Measurements from ENCODE around the gene CHTF18. TPM values are rescaled to one million over a fixed set of nuclear protein-coding genes. Genes with fewer than 3 reads are reported as not detected.
A peak's percentile ranks its signal among the peaks of the same experiment; 100 is the strongest.

Gene CHTF18
- polyA plus RNA-seq, 3 donors from 2014 or later = 6.3 to 9.2 TPM; not detected in 1

DNA sequence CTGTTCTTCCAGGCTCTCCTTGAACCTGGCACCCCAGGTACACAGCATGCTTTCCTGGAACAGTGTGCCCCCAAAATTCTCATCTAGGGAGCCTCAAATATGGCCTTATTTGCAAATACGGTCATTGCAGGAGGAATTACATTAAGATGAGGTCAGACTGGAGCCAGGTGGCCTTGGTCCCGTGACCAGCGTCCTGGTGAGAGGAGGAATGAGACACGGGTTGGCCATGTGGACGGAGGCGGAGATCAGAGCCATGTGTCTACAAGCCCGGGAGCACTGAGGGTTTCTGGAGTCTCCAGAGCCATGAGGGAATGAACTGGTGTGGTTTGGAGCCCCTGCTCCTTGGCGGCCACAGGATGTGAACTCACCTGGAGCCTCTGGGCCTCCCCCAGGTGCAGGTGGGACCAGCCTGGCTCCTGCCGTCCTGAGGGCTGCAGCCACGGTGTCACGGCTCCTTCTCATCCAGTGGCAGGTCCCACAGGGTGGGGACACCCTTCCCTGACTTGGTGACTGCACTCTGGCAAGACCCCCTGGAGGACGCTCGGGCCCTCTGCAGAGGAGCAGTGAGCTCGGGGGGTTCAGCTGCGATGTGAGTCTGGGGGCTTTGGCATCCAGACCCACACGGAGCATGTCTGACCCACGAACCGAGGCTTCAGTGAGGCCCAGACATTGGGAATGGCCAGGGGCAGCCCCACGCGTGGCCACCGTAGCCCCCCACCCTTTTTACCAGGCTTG is 33.9 kb downstream of the CHTF18 start:
- DNase-seq = no peak
- Mint-ChIP-seq H3K4me1 (peaks cover 1 to 7% of the 10 kb centered on the region in 2 donors), H3K36me3 (no peaks in the 10 kb centered on the region), H3K27ac (no peak overlapping the region), H3K4me3 (no peak overlapping the region), H3K27me3 (ENCODE audit: low read depth in 3 of 3) (peaks cover 4% of the 10 kb centered on the region in 3 donors), H3K9me3 (no peaks in the 10 kb centered on the region)

DNA sequence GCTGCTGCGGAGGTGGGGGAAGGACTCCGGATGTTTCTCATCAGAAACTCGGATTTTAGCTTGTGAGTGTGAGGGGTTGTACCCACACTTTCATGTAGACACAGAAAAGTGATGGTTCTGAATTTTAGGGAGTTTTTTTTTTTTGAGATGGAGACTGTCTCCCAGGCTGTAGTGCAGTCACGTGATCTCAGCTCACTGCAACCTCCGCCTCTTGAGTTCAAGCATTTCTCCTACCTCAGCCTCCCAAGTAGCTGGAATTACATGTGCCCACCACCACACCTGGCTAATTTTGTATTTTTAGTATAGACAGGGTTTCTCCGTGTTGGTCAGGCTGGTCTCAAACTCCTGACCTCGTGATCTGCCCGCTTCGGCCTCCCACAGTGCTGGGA is 34.5 kb downstream of the CHTF18 start:
- Mint-ChIP-seq H3K27me3 (ENCODE audit: low read depth in 3 of 3) (peaks cover 4% of the 10 kb centered on the region in 3 donors), H3K36me3 (no peaks in the 10 kb centered on the region), H3K27ac (no peak overlapping the region), H3K9me3 (no peaks in the 10 kb centered on the region), H3K4me3 (no peak overlapping the region), H3K4me1 (peaks cover 1 to 7% of the 10 kb centered on the region in 2 donors)
- DNase-seq = no peak

DNA sequence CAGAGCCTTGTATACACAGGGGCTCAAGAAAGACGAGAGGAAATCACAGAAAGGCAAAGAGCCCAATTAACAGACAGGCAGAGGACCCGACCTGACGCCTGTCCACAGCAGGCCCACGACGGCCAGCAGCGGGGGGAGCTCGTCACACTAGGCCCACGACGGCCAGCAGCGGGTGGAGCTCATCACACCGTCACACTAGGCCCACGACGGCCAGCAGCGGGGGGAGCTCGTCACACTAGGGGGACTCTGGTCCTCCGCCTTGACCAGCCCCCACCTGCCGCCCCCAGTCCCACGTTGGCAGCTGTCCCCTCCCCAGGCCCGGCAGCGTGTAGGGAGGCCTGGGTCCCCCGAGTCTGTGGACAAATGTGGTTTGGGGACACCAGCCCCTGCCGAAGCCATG is 35.8 kb downstream of the CHTF18 start:
- H3K4me1 Mint-ChIP-seq = peaks cover under 1 to 7% of the 10 kb centered on the region in 2 donors
- H3K4me3 Mint-ChIP-seq = no peak overlapping the region
- H3K36me3 Mint-ChIP-seq = no peaks in the 10 kb centered on the region
- peaks cover 2 to 7% (median 4%) of the 10 kb centered on the region in 3 donors for H3K27me3 Mint-ChIP-seq (ENCODE audit: low read depth in 3 of 3)
- H3K27ac Mint-ChIP-seq = no peak overlapping the region
- no peaks in the 10 kb centered on the region for H3K9me3 Mint-ChIP-seq
- no peak for DNase-seq

DNA sequence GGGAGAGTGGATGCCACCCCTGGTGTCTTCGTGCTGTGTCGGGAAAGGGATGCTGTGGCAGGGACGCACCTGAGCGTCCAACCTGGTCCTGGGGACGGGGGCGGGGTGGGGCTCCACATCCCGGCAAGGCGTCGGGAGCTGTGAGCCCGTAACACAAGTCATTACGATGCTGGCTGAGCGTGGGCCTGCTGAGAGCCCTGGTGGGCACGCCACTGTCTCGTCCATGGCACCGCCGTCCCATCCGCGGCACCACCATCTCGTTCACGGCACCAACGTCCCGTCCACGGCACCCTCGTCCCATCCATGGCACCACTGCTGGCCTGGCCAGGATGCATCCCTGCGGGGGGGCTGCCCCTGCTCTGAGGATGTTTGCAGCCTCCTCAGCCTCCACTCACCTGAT is 36.2 kb downstream of the CHTF18 start:
- Mint-ChIP-seq H3K9me3 (no peaks in the 10 kb centered on the region), H3K36me3 (no peaks in the 10 kb centered on the region), H3K27me3 (ENCODE audit: low read depth in 3 of 3) (peaks cover 2 to 5% (median 4%) of the 10 kb centered on the region in 3 donors), H3K4me1 (peaks cover 0 to 4% of the 10 kb centered on the region in 2 donors), H3K27ac (no peak overlapping the region), H3K4me3 (no peak overlapping the region)
- no peak for DNase-seq

DNA sequence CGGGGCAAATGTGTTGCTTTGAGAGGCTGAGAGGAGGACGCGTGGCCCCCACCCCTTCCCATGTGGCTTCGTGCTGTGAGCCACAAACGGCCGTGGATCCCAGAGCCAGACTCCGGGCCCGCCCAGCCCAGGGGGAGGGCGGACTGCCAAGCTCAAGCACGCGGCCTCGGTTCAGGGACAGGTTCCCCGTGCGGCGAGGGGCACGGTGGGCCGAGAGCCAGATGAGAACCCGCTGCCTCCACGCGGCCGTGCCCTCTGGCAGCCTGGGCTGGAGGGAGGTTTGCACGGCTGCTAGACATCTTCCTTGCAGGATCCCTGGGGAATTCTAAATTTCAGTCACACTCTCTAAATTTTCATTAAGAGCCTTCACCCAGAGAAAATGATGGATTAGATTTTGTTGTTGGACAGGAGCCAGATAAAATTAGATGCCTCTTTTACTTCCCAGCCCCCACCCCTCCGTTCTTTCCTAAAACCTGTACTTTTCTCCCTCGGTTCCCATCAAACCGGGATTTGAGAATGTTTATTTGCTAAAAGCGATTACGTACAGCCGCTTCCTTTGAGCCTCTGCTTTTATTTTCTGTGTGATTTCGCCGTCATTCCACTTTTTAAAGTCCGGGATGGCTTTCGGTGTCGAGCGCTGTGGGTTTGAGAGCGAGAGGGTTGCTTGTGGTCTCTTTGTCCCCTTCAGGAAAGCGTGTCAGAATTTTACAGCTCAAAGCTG is 37.1 kb downstream of the CHTF18 start:
- no peak for DNase-seq
- Mint-ChIP-seq H3K9me3 (no peaks in the 10 kb centered on the region), H3K36me3 (no peaks in the 10 kb centered on the region), H3K4me1 (no peaks in the 10 kb centered on the region), H3K27ac (no peak overlapping the region), H3K4me3 (no peak overlapping the region), H3K27me3 (ENCODE audit: low read depth in 3 of 3) (peaks cover 2 to 5% (median 4%) of the 10 kb centered on the region in 3 donors)

DNA sequence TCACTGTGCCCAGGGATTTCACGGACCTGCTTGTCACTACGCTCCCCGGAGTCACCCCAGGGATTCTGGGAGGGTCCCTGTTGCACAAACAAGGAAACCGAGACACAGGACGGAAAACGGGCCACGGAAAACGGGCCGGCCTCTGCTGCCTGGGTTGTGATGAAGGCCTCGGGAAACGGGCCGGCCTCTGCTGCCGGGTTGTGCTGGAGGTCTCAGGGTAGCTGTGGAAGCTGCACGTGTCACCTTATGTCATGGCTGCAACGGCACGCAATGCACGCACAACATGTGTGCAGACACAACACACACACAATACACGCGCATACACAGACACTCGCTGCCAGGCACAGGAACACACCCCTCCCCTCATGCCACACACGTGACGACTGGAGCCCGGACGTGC is 39.1 kb downstream of the CHTF18 start:
- no peaks in the 10 kb centered on the region for H3K9me3 Mint-ChIP-seq
- H3K27ac Mint-ChIP-seq = no peak overlapping the region
- no peaks in the 10 kb centered on the region for H3K36me3 Mint-ChIP-seq
- H3K4me3 Mint-ChIP-seq = no peak overlapping the region
- H3K4me1 Mint-ChIP-seq = no peaks in the 10 kb centered on the region
- peaks cover 0 to 5% (median 2%) of the 10 kb centered on the region in 3 donors for H3K27me3 Mint-ChIP-seq (ENCODE audit: low read depth in 3 of 3)
- DNase-seq = no peak

DNA sequence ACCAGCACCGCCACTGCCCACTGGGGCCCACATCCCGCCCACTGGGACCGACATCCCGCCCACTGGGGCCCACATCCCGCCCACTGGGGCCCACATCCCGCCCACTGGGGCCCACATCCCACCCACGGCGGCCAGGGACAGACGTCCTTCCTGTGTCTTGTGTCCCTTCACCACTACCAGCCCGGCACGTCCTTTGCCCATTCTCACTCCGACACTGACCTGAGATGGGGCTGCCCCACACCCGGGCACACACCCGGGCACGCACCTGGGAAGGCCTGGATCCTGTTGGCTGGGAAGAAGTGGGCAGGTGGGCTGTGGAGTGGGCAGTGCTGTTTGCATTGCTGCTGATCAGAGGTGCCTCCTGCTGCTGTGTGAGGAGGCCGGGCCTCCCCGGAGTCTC is 40.5 kb downstream of the CHTF18 start:
- Mint-ChIP-seq H3K9me3 (no peaks in the 10 kb centered on the region), H3K36me3 (no peaks in the 10 kb centered on the region), H3K27me3 (ENCODE audit: low read depth in 3 of 3) (peaks cover 0 to 5% (median 2%) of the 10 kb centered on the region in 3 donors), H3K4me3 (no peak overlapping the region), H3K27ac (no peak overlapping the region), H3K4me1 (no peaks in the 10 kb centered on the region)
- no peak for DNase-seq

DNA sequence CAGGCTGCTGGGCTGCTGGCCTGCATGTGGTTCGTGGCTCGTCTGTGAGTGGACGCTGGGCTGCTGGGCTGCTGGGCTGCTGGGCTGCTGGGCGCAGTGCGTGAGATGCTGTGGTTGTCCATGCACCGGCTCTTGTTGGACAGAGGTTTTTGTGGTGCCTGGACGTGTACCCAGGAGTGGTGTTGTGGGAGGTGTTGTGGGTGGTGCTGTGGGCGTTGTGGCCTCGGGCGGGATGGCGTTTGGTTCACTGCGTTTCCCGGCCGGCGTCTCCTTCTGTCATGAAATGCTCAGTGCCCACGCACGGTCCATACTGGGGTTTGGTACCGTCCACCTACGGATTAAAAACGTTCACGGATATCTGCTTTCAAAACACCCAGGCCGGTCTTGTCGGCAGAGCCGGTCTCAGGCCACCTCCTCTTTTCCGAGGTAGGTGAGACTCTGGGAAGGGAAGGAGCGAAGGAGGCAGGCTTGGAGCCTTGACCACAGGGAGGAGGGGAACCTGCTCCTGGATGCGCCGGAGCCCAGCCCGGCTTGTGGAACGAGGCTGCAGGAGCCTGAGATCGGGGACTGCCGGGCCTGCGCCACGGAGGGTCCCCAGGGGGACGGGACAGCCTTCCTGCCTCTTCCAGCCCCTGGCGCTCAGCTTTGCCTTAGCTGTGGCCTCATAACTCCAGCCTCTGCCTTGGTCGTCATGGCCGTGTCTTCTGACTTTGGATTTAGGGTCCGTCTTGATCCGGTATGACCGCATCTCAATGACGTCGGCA is 41.9 kb downstream of the CHTF18 start:
- Mint-ChIP-seq H3K4me1 (no peaks in the 10 kb centered on the region), H3K36me3 (no peaks in the 10 kb centered on the region), H3K27ac (peak overlapping the region in 1 of 6 donors; percentile 50), H3K4me3 (peak overlapping the region in 1 of 5 donors; percentile 12), H3K27me3 (ENCODE audit: low read depth in 3 of 3) (peaks cover 0 to 5% (median 2%) of the 10 kb centered on the region in 3 donors), H3K9me3 (no peaks in the 10 kb centered on the region)
- DNase-seq = no peak

DNA sequence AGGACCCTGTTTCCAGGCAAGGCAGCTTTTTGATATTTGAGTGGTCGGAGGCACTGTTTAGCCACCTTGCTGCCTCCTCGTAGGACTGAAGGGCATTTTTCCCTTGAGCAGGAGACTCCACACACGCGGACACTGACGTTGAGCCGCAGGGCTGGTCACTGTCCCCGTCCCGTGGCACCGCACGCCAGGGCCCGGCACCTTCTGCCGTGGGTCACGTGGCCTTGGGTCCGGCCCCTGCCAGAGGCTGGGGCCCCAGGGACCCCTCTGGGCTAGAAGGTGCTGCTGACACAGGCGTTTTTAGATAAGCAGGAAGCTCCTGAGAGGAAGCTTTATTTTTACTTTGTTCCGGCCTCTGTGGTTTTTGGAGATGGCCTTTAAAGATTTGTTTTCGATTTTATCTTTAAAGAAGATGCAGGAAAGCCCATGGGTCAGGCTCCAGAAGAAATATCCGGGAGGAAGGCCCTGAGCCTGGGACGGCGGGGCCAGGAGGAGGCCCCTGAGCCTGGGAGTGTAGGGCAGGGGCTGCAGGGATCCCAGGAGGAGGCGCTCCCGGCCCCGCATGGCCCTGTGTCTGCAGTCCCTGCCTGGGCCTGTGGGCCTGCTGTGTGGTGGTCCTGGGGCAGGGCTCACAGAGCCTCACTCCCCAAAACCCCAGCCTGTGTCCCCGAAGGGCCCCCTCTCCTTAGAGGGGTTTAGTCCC is 42.6 kb downstream of the CHTF18 start:
- no peak for DNase-seq
- Mint-ChIP-seq H3K27ac (no peak overlapping the region), H3K4me3 (no peak overlapping the region), H3K36me3 (no peaks in the 10 kb centered on the region), H3K27me3 (ENCODE audit: low read depth in 3 of 3) (peaks cover 0 to 5% (median 0%) of the 10 kb centered on the region in 3 donors), H3K4me1 (no peaks in the 10 kb centered on the region), H3K9me3 (peaks cover 0 to 3% (median under 1%) of the 10 kb centered on the region in 6 donors)

DNA sequence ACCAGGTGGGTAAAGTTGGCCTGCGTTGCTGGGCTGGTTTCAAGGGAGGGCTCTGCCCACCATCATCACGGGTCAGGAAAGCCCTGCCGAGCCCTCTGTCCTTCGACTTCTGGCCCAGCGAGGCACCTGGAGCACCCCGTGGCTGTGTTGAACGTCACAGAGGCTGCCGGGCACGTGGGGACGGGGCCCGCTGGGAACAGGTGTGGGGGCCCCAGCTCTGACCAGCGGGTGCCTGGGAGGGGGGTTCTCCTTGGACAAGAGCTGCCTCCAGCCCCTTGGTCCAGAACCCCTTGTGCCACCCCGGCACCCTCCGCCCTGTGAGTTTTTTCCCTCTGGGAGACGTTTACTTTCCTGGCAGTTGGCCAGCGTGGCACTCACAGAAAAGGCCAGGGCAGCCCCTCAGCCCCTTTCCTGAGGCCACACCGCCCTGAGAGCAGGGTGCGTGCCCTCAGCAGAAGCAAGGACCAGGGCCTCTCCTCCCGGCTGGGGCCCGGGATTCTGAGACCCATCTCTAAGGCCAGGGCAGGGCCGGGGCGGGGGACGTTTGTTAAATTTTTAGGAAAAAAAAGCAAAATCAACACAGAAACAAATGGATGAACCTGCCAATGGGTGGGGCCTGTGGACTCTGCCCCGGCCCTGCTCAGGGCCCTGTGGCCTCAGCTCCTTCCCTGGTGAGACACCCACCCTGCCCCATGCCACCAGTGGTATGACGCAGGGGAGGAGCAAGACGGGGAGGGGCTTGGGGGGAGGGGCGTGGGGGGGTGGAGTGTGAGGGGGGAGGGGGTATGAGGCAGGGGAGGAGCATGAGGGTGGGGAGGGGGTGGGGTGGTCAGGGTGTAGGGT is 43.4 kb downstream of the CHTF18 start:
- Mint-ChIP-seq H3K36me3 (no peaks in the 10 kb centered on the region), H3K4me1 (no peaks in the 10 kb centered on the region), H3K9me3 (peaks cover 2 to 10% (median 7%) of the 10 kb centered on the region in 6 donors), H3K4me3 (no peak overlapping the region), H3K27ac (no peak overlapping the region), H3K27me3 (ENCODE audit: low read depth in 3 of 3) (peaks cover 0 to 5% (median 0%) of the 10 kb centered on the region in 3 donors)
- DNase-seq = no peak

DNA sequence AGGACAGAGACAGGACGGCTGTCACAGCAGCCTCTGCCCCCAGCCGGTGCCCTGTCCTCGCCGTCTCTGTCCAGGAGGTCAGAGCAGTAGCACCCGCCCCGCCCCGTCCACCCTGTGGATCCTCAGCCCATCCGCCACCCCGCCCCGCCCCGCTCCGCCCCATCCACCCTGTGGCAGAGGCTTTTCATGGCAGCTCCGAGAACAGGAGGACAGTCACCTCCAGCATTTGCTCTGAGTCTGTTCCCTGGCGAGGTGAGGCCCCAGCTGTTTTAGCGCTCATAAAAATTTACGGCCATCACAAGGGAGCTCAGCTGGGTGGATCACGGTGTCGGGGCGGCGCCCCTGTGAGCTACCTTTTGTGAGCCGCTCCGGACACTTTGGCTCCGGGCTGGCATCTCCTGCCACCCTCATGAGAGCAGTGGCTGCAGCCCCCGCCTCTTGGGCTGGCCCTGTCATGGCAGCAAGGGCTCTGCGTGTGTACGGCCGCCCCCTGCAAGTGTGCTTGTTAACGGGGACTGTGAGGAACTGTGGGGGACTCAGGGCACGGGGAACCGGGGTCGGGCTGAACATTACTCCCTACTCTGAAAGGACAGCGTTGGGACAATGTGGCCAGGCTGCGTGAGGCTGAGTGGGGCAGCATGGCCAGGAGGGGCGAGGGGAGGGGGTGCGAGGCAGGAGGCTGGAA is 44.4 kb downstream of the CHTF18 start:
- no peaks in the 10 kb centered on the region for H3K36me3 Mint-ChIP-seq
- no peaks in the 10 kb centered on the region for H3K4me1 Mint-ChIP-seq
- peaks cover 2 to 13% (median 10%) of the 10 kb centered on the region in 6 donors for H3K9me3 Mint-ChIP-seq
- peaks cover 0 to 5% (median 0%) of the 10 kb centered on the region in 3 donors for H3K27me3 Mint-ChIP-seq (ENCODE audit: low read depth in 3 of 3)
- no peak for DNase-seq
- H3K4me3 Mint-ChIP-seq = no peak overlapping the region
- H3K27ac Mint-ChIP-seq = no peak overlapping the region

DNA sequence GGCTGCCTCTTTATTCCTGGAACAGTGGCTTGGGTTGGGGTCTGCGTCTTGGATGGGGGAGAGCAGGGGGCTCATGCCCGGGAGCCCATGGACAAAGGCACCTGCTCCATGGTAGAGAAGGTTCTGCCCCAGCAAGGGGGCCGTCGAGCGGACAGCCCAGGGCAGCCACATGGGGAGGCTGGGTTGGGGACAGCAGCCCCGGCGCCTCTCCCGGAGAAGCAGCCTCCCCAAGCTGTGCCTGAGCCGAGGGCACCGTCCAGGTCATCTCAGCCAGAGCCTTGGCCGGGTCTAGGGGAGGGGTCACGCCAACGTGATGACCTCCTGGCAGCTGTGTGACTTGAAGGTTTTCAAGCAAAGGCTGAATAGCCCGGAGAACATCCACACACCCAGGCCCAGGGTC is 45.0 kb downstream of the CHTF18 start:
- Mint-ChIP-seq H3K27me3 (ENCODE audit: low read depth in 3 of 3) (peaks cover 0 to 3% (median 2%) of the 10 kb centered on the region in 3 donors), H3K9me3 (peaks cover 2 to 13% (median 12%) of the 10 kb centered on the region in 6 donors), H3K4me3 (no peak overlapping the region), H3K27ac (no peak overlapping the region), H3K36me3 (no peaks in the 10 kb centered on the region), H3K4me1 (no peaks in the 10 kb centered on the region)
- DNase-seq = no peak
